H9 (cell line): ENCODE results near the gene AKR1C3. TPM values are rescaled to one million over a fixed set of nuclear protein-coding genes. Genes with fewer than 3 reads are reported as not detected.

Experiments
- DNase-seq: peaks from one replicate; pipeline ENCODE4 v3.0.0-alpha.2; 2017
- H2AFZ ChIP-seq: one replicate; pipeline ENCODE4 v1.6.1; 2013; ENCODE audit warnings: mild to moderate bottlenecking, low read length, control low read depth, moderate library complexity
- H2AK5ac ChIP-seq: 2 replicates; pipeline ENCODE4 v1.6.1; 2013; ENCODE audit warnings: low read length, control low read depth, mixed read lengths; ENCODE audit not compliant: insufficient read length
- H2BK120ac ChIP-seq: one replicate; pipeline ENCODE4 v1.6.1; 2013; ENCODE audit warnings: low read depth, mild to moderate bottlenecking, low read length, control low read depth, inconsistent platforms; ENCODE audit not compliant: poor library complexity, severe bottlenecking
- H2BK12ac ChIP-seq: 2 replicates; pipeline ENCODE4 v1.6.1; 2013; ENCODE audit warnings: low read length, control low read depth, mixed read lengths, low read depth; ENCODE audit not compliant: insufficient read length
- H2BK15ac ChIP-seq: 2 replicates; pipeline ENCODE4 v1.6.1; 2013; ENCODE audit warnings: low read depth, low read length, control low read depth
- H2BK20ac ChIP-seq: one replicate; pipeline ENCODE4 v1.6.1; 2013; ENCODE audit warnings: low read depth, mild to moderate bottlenecking, low read length, control low read depth, inconsistent platforms; ENCODE audit not compliant: poor library complexity, severe bottlenecking
- H2BK5ac ChIP-seq: 2 replicates; pipeline ENCODE4 v1.6.1; 2013; ENCODE audit warnings: low read length, control low read depth, mixed read lengths; ENCODE audit not compliant: insufficient read length
- H3K14ac ChIP-seq: 2 replicates; pipeline ENCODE4 v1.6.1; 2013; ENCODE audit warnings: low read length, control low read depth; ENCODE audit not compliant: insufficient read depth
- H3K18ac ChIP-seq: 2 replicates; pipeline ENCODE4 v1.6.1; 2013; ENCODE audit warnings: low read depth, mild to moderate bottlenecking, mixed read lengths, low read length, control low read depth; ENCODE audit not compliant: insufficient read length
- H3K23ac ChIP-seq: 2 replicates; pipeline ENCODE4 v1.6.1; 2013; ENCODE audit warnings: low read length, control low read depth, mixed read lengths, low read depth; ENCODE audit not compliant: insufficient read length
- H3K23me2 ChIP-seq: 2 replicates; pipeline ENCODE4 v1.6.1; 2013; ENCODE audit warnings: low read depth, mild to moderate bottlenecking, mixed read lengths, low read length, control low read depth; ENCODE audit not compliant: insufficient read length, poor library complexity, severe bottlenecking
- H3K27ac ChIP-seq: 2 replicates; pipeline ENCODE4 v1.5.1; 2013; ENCODE audit warnings: low read length, control low read depth, mixed read lengths, low read depth; ENCODE audit not compliant: insufficient read length
- H3K27me3 ChIP-seq: 2 replicates; pipeline ENCODE4 v1.6.1; 2013; ENCODE audit warnings: low read length, control low read depth, inconsistent platforms; ENCODE audit not compliant: insufficient read depth
- H3K4ac ChIP-seq: 2 replicates; pipeline ENCODE4 v1.6.1; 2013; ENCODE audit warnings: low read depth, mild to moderate bottlenecking, control low read depth, inconsistent platforms, low read length, moderate library complexity
- H3K4me1 ChIP-seq: 2 replicates; pipeline ENCODE4 v1.6.1; 2013; ENCODE audit warnings: low read length, control low read depth, inconsistent platforms; ENCODE audit not compliant: insufficient read depth
- H3K4me2 ChIP-seq: 2 replicates; pipeline ENCODE4 v1.6.1; 2013; ENCODE audit warnings: low read length, control low read depth, mixed read lengths; ENCODE audit not compliant: insufficient read length, insufficient read depth
- H3K56ac ChIP-seq: 2 replicates; pipeline ENCODE4 v1.6.1; 2013; ENCODE audit warnings: low read depth, mild to moderate bottlenecking, mixed read lengths, low read length, control low read depth; ENCODE audit not compliant: insufficient read length
- H3K79me1 ChIP-seq: 2 replicates; pipeline ENCODE4 v1.6.1; 2013; ENCODE audit warnings: low read depth, mild to moderate bottlenecking, moderate library complexity, low read length, control low read depth, inconsistent platforms; ENCODE audit not compliant: insufficient read depth, poor library complexity, severe bottlenecking
- H3K79me2 ChIP-seq: 2 replicates; pipeline ENCODE4 v1.6.1; 2013; ENCODE audit warnings: low read length, control low read depth, inconsistent platforms; ENCODE audit not compliant: insufficient read depth
- H3K9ac ChIP-seq: 2 replicates; pipeline ENCODE4 v1.6.1; 2013; ENCODE audit warnings: low read length, control low read depth, mixed read lengths; ENCODE audit not compliant: insufficient read length; ENCODE audit errors: extremely low read depth
- H3K9me3 ChIP-seq: one replicate; pipeline ENCODE4 v1.6.1; 2013; ENCODE audit warnings: low read depth, low read length, inconsistent platforms; ENCODE audit not compliant: control insufficient read depth
- H3T11ph ChIP-seq: one replicate; pipeline ENCODE4 v1.6.1; 2013; ENCODE audit warnings: mild to moderate bottlenecking, low read length, control low read depth, inconsistent platforms
- H4K20me1 ChIP-seq: one replicate; pipeline ENCODE4 v1.6.1; 2013; ENCODE audit not compliant: control insufficient read depth, insufficient read length, insufficient read depth
- H4K5ac ChIP-seq: 2 replicates; pipeline ENCODE4 v1.6.1; 2013; ENCODE audit warnings: low read depth, mild to moderate bottlenecking, mixed read lengths, low read length, control low read depth; ENCODE audit not compliant: insufficient read length
- H4K8ac ChIP-seq: replicated peaks from 2 replicates; pipeline ENCODE4 v1.6.1; 2013; ENCODE audit warnings: low read length, control low read depth, mixed read lengths, low read depth; ENCODE audit not compliant: insufficient read length
- H4K91ac ChIP-seq: 2 replicates; pipeline ENCODE4 v1.6.1; 2013; ENCODE audit warnings: low read depth, mild to moderate bottlenecking, moderate library complexity, mixed read lengths, low read length, control low read depth; ENCODE audit not compliant: insufficient read length
- H3K27ac Mint-ChIP-seq, 3 experiments: 2 replicates in 2 of 3; 3 replicates in 1 of 3; pipeline ENCODE4 v1.8.0; 2020 to 2021; ENCODE audit warnings: mixed read lengths in 3 of 3, mild to moderate bottlenecking in 1 of 3, moderate library complexity in 1 of 3
- H3K27me3 Mint-ChIP-seq: 2 replicates; pipeline ENCODE4 v1.8.0; 2021; ENCODE audit warnings: low read depth, mild to moderate bottlenecking, moderate library complexity, mixed read lengths
- H3K36me3 Mint-ChIP-seq, 3 experiments: 2 replicates in 2 of 3; 3 replicates in 1 of 3; pipeline ENCODE4 v1.8.0; 2020 to 2021; ENCODE audit warnings: low read depth in 3 of 3, mixed read lengths in 3 of 3; ENCODE audit not compliant: insufficient read depth in 1 of 3
- H3K4me1 Mint-ChIP-seq, 2 experiments: 2 replicates each; pipeline ENCODE4 v1.8.0; 2020; ENCODE audit warnings: mixed read lengths in 2 of 2
- H3K4me3 Mint-ChIP-seq, 2 experiments: 2 replicates in 1 of 2; 3 replicates in 1 of 2; pipeline ENCODE4 v1.8.0; 2020 to 2021; ENCODE audit warnings: mild to moderate bottlenecking in 2 of 2, mixed read lengths in 2 of 2, moderate library complexity in 1 of 2
- H3K9me3 Mint-ChIP-seq, 2 experiments: 2 replicates in 1 of 2; 3 replicates in 1 of 2; pipeline ENCODE4 v1.8.0; 2020; ENCODE audit warnings: mild to moderate bottlenecking in 2 of 2, mixed read lengths in 2 of 2, moderate library complexity in 1 of 2
- WGBS: extraction: QIAGEN DNeasy Blood & Tissue Kit; methylation state at CpG from one replicate; pipeline ENCODE4 v1.1.7; 2013; ENCODE audit warnings: missing lambda C conversion rate, low lambda C conversion rate, mixed read lengths; ENCODE audit not compliant: insufficient read length; ENCODE audit errors: extremely low coverage; 5-methylcytosine and 5-hydroxymethylcytosine counted together
- total RNA-seq: library from RNA; stranded (reverse); gene quantifications from 2 replicates; pipeline ENCODE4 v1.2.1, GENCODE V29; 2021
- TF ChIP-seq, protein P1 (sequence below): fragments of 200-600 bp; sonication (generic); conservative IDR thresholded peaks from 3 replicates; pipeline ENCODE4 v1.8.0; 2021; ENCODE audit warnings: antibody characterized with exemption, mild to moderate bottlenecking

AKR1C3 gene
- total RNA-seq, 1 experiment from 2014 or later: 2.1 TPM

DNA sequence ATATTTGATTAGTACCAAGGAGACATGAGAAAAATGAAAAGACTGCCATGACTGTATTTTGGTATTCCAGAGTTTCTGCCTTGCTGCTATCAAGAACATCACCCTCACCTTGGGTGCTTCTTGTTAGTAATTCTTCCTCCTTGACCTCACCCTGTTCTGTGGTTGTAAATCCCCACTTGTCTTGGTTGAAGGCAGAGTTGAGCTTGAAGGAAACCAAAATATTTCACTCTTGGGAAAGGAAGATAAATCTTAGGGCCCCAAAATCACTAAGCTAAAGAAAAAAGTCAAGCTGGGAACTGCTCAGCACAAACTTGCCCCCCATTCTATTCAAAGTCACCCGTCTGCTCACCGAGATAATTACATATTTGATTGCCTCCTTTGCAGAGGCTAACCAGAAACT is 20.6 kb upstream of the AKR1C3 start:
- no peak overlapping the region for H3T11ph ChIP-seq
- H3K4me1 ChIP-seq: peaks cover 3% of the 10 kb centered on the region; the same call in 1 of the 2 replicates
- no peak overlapping the region for H3K4ac ChIP-seq
- H2BK20ac ChIP-seq: no peak overlapping the region
- H3K9me3 ChIP-seq: no peaks in the 10 kb centered on the region
- no peak overlapping the region for H3K14ac ChIP-seq
- Mint-ChIP-seq H3K4me1 (peaks cover 10 to 14% of the 10 kb centered on the region in 2 experiments), H3K27me3 (no peaks in the 10 kb centered on the region; the same call in 1 of the 2 replicates), H3K9me3 (peaks cover 30 to 58% of the 10 kb centered on the region in 2 experiments), H3K27ac (no peak overlapping the region), H3K36me3 (peaks cover 11 to 16% (median 14%) of the 10 kb centered on the region in 3 experiments; a peak in 6 of 7 replicates), H3K4me3 (no peak overlapping the region)
- H3K56ac ChIP-seq: no peak overlapping the region
- no peak overlapping the region for H4K5ac ChIP-seq
- H3K18ac ChIP-seq: no peak overlapping the region
- no CpG with 5 or more reads among the region's 2 CpGs for WGBS
- no peaks in the 10 kb centered on the region for H3K27me3 ChIP-seq
- H4K91ac ChIP-seq: no peak overlapping the region
- no peak for DNase-seq
- H3K27ac ChIP-seq: no peak overlapping the region
- no peaks in the 10 kb centered on the region for H4K20me1 ChIP-seq
- H3K9ac ChIP-seq: no peak overlapping the region
- no peak overlapping the region for H2BK5ac ChIP-seq
- TF ChIP-seq, protein P1, sequence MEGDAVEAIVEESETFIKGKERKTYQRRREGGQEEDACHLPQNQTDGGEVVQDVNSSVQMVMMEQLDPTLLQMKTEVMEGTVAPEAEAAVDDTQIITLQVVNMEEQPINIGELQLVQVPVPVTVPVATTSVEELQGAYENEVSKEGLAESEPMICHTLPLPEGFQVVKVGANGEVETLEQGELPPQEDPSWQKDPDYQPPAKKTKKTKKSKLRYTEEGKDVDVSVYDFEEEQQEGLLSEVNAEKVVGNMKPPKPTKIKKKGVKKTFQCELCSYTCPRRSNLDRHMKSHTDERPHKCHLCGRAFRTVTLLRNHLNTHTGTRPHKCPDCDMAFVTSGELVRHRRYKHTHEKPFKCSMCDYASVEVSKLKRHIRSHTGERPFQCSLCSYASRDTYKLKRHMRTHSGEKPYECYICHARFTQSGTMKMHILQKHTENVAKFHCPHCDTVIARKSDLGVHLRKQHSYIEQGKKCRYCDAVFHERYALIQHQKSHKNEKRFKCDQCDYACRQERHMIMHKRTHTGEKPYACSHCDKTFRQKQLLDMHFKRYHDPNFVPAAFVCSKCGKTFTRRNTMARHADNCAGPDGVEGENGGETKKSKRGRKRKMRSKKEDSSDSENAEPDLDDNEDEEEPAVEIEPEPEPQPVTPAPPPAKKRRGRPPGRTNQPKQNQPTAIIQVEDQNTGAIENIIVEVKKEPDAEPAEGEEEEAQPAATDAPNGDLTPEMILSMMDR: no peak
- H3K23me2 ChIP-seq: no peaks in the 10 kb centered on the region
- no peak overlapping the region for H2BK120ac ChIP-seq
- no peak overlapping the region for H2AK5ac ChIP-seq
- H2BK12ac ChIP-seq: no peak overlapping the region
- H3K79me1 ChIP-seq: no peaks in the 10 kb centered on the region
- no peaks in the 10 kb centered on the region for H3K79me2 ChIP-seq
- H4K8ac ChIP-seq: no peak overlapping the region
- H2AFZ ChIP-seq: no peak overlapping the region
- no peak overlapping the region for H2BK15ac ChIP-seq
- H3K4me2 ChIP-seq: no peak overlapping the region
- H3K23ac ChIP-seq: no peak overlapping the region
